ENCODE results near the gene UBAC1. TPM values are rescaled to one million over a fixed set of nuclear protein-coding genes. Genes with fewer than 3 reads are reported as not detected.

The UBAC1 gene
- total and polyA plus RNA-seq, 9 of the 15 experiments (the other 6 are each of a cell fraction or from before 2014, with no cell fraction given): 94.0 to 399 (median 228) TPM

DNA sequence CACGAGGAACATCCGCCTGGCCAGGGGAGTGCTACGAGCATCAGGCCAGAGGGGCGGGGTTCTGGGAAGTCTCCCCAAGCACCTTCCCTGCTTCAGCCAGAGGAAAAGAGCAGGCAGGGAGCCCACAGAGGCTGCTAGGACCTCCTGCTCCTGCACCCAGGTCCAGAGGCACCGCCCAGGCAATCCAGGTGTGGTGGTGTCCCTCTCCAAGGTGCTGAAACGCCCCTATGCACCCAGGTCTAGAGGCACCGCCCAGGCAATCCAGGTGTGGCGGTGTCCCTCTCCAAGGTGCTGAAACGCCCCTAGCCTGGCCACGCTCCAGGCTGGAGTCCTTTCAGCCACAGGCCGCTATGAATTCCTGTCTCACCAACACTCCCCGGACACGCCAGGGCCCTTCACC lies 10.7 kb upstream of the UBAC1 start (continued):
- TF ChIP-seq RBM14 (IDR thresholded peaks at IDR 0.05; ENCODE audit: borderline replicate concordance, insufficient read depth, low read depth, low read length) (no peak), CCNT2 (IDR thresholded peaks at IDR 0.05; ENCODE audit: borderline replicate concordance, extremely low read depth, insufficient read length, low read depth, low read length) (no peak), ZNF77 (CRISPR knock-in tag; IDR thresholded peaks at IDR 0.05) (no peak), NCOA2 (IDR thresholded peaks at IDR 0.05; ENCODE audit: partially characterized antibody in 2 of 2) (no peak)
- TF ChIP-seq, protein P1, sequence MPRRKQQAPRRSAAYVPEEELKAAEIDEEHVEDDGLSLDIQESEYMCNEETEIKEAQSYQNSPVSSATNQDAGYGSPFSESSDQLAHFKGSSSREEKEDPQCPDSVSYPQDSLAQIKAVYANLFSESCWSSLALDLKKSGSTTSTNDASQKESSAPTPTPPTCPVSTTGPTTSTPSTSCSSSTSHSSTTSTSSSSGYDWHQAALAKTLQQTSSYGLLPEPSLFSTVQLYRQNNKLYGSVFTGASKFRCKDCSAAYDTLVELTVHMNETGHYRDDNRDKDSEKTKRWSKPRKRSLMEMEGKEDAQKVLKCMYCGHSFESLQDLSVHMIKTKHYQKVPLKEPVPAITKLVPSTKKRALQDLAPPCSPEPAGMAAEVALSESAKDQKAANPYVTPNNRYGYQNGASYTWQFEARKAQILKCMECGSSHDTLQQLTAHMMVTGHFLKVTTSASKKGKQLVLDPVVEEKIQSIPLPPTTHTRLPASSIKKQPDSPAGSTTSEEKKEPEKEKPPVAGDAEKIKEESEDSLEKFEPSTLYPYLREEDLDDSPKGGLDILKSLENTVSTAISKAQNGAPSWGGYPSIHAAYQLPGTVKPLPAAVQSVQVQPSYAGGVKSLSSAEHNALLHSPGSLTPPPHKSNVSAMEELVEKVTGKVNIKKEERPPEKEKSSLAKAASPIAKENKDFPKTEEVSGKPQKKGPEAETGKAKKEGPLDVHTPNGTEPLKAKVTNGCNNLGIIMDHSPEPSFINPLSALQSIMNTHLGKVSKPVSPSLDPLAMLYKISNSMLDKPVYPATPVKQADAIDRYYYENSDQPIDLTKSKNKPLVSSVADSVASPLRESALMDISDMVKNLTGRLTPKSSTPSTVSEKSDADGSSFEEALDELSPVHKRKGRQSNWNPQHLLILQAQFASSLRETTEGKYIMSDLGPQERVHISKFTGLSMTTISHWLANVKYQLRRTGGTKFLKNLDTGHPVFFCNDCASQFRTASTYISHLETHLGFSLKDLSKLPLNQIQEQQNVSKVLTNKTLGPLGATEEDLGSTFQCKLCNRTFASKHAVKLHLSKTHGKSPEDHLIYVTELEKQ (CRISPR knock-in tag; IDR thresholded peaks at IDR 0.05): no peak
- TF ChIP-seq, protein P2, sequence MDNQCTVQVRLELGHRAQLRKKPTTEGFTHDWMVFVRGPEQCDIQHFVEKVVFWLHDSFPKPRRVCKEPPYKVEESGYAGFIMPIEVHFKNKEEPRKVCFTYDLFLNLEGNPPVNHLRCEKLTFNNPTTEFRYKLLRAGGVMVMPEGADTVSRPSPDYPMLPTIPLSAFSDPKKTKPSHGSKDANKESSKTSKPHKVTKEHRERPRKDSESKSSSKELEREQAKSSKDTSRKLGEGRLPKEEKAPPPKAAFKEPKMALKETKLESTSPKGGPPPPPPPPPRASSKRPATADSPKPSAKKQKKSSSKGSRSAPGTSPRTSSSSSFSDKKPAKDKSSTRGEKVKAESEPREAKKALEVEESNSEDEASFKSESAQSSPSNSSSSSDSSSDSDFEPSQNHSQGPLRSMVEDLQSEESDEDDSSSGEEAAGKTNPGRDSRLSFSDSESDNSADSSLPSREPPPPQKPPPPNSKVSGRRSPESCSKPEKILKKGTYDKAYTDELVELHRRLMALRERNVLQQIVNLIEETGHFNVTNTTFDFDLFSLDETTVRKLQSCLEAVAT (IDR thresholded peaks at IDR 0.05): no peak
- TF ChIP-seq, protein P3, sequence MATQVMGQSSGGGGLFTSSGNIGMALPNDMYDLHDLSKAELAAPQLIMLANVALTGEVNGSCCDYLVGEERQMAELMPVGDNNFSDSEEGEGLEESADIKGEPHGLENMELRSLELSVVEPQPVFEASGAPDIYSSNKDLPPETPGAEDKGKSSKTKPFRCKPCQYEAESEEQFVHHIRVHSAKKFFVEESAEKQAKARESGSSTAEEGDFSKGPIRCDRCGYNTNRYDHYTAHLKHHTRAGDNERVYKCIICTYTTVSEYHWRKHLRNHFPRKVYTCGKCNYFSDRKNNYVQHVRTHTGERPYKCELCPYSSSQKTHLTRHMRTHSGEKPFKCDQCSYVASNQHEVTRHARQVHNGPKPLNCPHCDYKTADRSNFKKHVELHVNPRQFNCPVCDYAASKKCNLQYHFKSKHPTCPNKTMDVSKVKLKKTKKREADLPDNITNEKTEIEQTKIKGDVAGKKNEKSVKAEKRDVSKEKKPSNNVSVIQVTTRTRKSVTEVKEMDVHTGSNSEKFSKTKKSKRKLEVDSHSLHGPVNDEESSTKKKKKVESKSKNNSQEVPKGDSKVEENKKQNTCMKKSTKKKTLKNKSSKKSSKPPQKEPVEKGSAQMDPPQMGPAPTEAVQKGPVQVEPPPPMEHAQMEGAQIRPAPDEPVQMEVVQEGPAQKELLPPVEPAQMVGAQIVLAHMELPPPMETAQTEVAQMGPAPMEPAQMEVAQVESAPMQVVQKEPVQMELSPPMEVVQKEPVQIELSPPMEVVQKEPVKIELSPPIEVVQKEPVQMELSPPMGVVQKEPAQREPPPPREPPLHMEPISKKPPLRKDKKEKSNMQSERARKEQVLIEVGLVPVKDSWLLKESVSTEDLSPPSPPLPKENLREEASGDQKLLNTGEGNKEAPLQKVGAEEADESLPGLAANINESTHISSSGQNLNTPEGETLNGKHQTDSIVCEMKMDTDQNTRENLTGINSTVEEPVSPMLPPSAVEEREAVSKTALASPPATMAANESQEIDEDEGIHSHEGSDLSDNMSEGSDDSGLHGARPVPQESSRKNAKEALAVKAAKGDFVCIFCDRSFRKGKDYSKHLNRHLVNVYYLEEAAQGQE (IDR thresholded peaks at IDR 0.05; ENCODE audit: borderline replicate concordance): peak; percentile 100
- TF ChIP-seq, protein P3 (CRISPR knock-in tag; IDR thresholded peaks at IDR 0.05; ENCODE audit: low read depth): peak; percentile 99
- TF ChIP-seq, protein P4, sequence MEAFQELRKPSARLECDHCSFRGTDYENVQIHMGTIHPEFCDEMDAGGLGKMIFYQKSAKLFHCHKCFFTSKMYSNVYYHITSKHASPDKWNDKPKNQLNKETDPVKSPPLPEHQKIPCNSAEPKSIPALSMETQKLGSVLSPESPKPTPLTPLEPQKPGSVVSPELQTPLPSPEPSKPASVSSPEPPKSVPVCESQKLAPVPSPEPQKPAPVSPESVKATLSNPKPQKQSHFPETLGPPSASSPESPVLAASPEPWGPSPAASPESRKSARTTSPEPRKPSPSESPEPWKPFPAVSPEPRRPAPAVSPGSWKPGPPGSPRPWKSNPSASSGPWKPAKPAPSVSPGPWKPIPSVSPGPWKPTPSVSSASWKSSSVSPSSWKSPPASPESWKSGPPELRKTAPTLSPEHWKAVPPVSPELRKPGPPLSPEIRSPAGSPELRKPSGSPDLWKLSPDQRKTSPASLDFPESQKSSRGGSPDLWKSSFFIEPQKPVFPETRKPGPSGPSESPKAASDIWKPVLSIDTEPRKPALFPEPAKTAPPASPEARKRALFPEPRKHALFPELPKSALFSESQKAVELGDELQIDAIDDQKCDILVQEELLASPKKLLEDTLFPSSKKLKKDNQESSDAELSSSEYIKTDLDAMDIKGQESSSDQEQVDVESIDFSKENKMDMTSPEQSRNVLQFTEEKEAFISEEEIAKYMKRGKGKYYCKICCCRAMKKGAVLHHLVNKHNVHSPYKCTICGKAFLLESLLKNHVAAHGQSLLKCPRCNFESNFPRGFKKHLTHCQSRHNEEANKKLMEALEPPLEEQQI (IDR thresholded peaks at IDR 0.05): peak; percentile 94
